Measurements from ENCODE around the gene AVEN.

AVEN gene

GRCh38 chr15:34038871-34039789 is at the start of gene AVEN:
AVEN (minus strand) TSS chr15:34039204; CDS start chr15:34039046, 158 bp downstream.
- H3K27me3 ChIP-seq (ENCODE audit: insufficient read depth, low read length): no peaks in the 10 kb centered on the region
- H3K9me3 ChIP-seq (ENCODE audit: low read length): no peaks in the 10 kb centered on the region
- peaks cover 10% of the 10 kb centered on the region for H3K4me1 ChIP-seq (ENCODE audit: insufficient read depth, low read length)
- no peaks in the 10 kb centered on the region for H3K36me3 ChIP-seq (ENCODE audit: insufficient read depth, low read length)
- peak within 1 kb of the TSS; percentile 92 for H2AFZ ChIP-seq (ENCODE audit: low read depth, low read length)
- H3K4me3 ChIP-seq (ENCODE audit: low read length): peak within 1 kb of the TSS; percentile 85

- Histone ChIP-seq H2AFZ (ENCODE audit: low read depth, low read length) (no peak overlapping the region), H3K36me3 (ENCODE audit: insufficient read depth, low read length) (peaks cover 49% of the 10 kb centered on the region), H3K9me3 (ENCODE audit: low read length) (no peaks in the 10 kb centered on the region), H3K4me3 (ENCODE audit: low read length) (no peak overlapping the region), H3K4me1 (ENCODE audit: insufficient read depth, low read length) (no peaks in the 10 kb centered on the region), H3K27me3 (ENCODE audit: insufficient read depth, low read length) (no peaks in the 10 kb centered on the region)
Observed at GRCh38 chr15:34085746-34086145, 46.7 kb upstream of the AVEN start.

GRCh38 chr15:34084086-34084485 is 45.1 kb upstream of the AVEN start:
- Histone ChIP-seq H3K4me1 (ENCODE audit: insufficient read depth, low read length) (no peaks in the 10 kb centered on the region), H3K27me3 (ENCODE audit: insufficient read depth, low read length) (no peaks in the 10 kb centered on the region), H3K4me3 (ENCODE audit: low read length) (no peak overlapping the region), H2AFZ (ENCODE audit: low read depth, low read length) (no peak overlapping the region), H3K36me3 (ENCODE audit: insufficient read depth, low read length) (peaks cover 41% of the 10 kb centered on the region), H3K9me3 (ENCODE audit: low read length) (no peaks in the 10 kb centered on the region)

- no peaks in the 10 kb centered on the region for H3K9me3 ChIP-seq (ENCODE audit: low read length)
- H3K27me3 ChIP-seq (ENCODE audit: insufficient read depth, low read length): no peaks in the 10 kb centered on the region
- H3K36me3 ChIP-seq (ENCODE audit: insufficient read depth, low read length): peaks cover 13% of the 10 kb centered on the region
- no peak overlapping the region for H2AFZ ChIP-seq (ENCODE audit: low read depth, low read length)
- no peaks in the 10 kb centered on the region for H3K4me1 ChIP-seq (ENCODE audit: insufficient read depth, low read length)
- no peak overlapping the region for H3K4me3 ChIP-seq (ENCODE audit: low read length)
Observed at GRCh38 chr15:34079904-34080303, 40.9 kb upstream of the AVEN start.

- Histone ChIP-seq H3K36me3 (ENCODE audit: insufficient read depth, low read length) (peaks cover 9% of the 10 kb centered on the region), H3K4me1 (ENCODE audit: insufficient read depth, low read length) (no peaks in the 10 kb centered on the region), H3K4me3 (ENCODE audit: low read length) (no peak overlapping the region), H3K27me3 (ENCODE audit: insufficient read depth, low read length) (no peaks in the 10 kb centered on the region), H2AFZ (ENCODE audit: low read depth, low read length) (no peak overlapping the region), H3K9me3 (ENCODE audit: low read length) (no peaks in the 10 kb centered on the region)
Observed at GRCh38 chr15:34078900-34079299, 39.9 kb upstream of the AVEN start.

GRCh38 chr15:34076785-34077184 is 37.8 kb upstream of the AVEN start:
- Histone ChIP-seq H3K4me3 (ENCODE audit: low read length) (no peak overlapping the region), H3K36me3 (ENCODE audit: insufficient read depth, low read length) (no peaks in the 10 kb centered on the region), H3K4me1 (ENCODE audit: insufficient read depth, low read length) (no peaks in the 10 kb centered on the region), H3K27me3 (ENCODE audit: insufficient read depth, low read length) (no peaks in the 10 kb centered on the region), H3K9me3 (ENCODE audit: low read length) (no peaks in the 10 kb centered on the region), H2AFZ (ENCODE audit: low read depth, low read length) (no peak overlapping the region)

GRCh38 chr15:34070003-34070402 is 31.0 kb upstream of the AVEN start:
- Histone ChIP-seq H2AFZ (ENCODE audit: low read depth, low read length) (no peak overlapping the region), H3K4me1 (ENCODE audit: insufficient read depth, low read length) (no peaks in the 10 kb centered on the region), H3K36me3 (ENCODE audit: insufficient read depth, low read length) (no peaks in the 10 kb centered on the region), H3K9me3 (ENCODE audit: low read length) (no peaks in the 10 kb centered on the region), H3K4me3 (ENCODE audit: low read length) (no peak overlapping the region), H3K27me3 (ENCODE audit: insufficient read depth, low read length) (no peaks in the 10 kb centered on the region)

- no peaks in the 10 kb centered on the region for H3K36me3 ChIP-seq (ENCODE audit: insufficient read depth, low read length)
- H2AFZ ChIP-seq (ENCODE audit: low read depth, low read length): no peak overlapping the region
- H3K4me1 ChIP-seq (ENCODE audit: insufficient read depth, low read length): no peaks in the 10 kb centered on the region
- H3K4me3 ChIP-seq (ENCODE audit: low read length): no peak overlapping the region
- H3K9me3 ChIP-seq (ENCODE audit: low read length): no peaks in the 10 kb centered on the region
- H3K27me3 ChIP-seq (ENCODE audit: insufficient read depth, low read length): no peaks in the 10 kb centered on the region
Observed at GRCh38 chr15:34065941-34066340, 26.9 kb upstream of the AVEN start.

GRCh38 chr15:34065261-34065660 is 26.3 kb upstream of the AVEN start:
- Histone ChIP-seq H3K9me3 (ENCODE audit: low read length) (no peaks in the 10 kb centered on the region), H3K36me3 (ENCODE audit: insufficient read depth, low read length) (no peaks in the 10 kb centered on the region), H3K4me1 (ENCODE audit: insufficient read depth, low read length) (no peaks in the 10 kb centered on the region), H2AFZ (ENCODE audit: low read depth, low read length) (no peak overlapping the region), H3K27me3 (ENCODE audit: insufficient read depth, low read length) (no peaks in the 10 kb centered on the region), H3K4me3 (ENCODE audit: low read length) (no peak overlapping the region)

GRCh38 chr15:34064438-34064837 is 25.4 kb upstream of the AVEN start:
- H3K27me3 ChIP-seq (ENCODE audit: insufficient read depth, low read length): no peaks in the 10 kb centered on the region
- H3K4me1 ChIP-seq (ENCODE audit: insufficient read depth, low read length): no peaks in the 10 kb centered on the region
- H3K9me3 ChIP-seq (ENCODE audit: low read length): no peaks in the 10 kb centered on the region
- H3K36me3 ChIP-seq (ENCODE audit: insufficient read depth, low read length): no peaks in the 10 kb centered on the region
- H2AFZ ChIP-seq (ENCODE audit: low read depth, low read length): no peak overlapping the region
- no peak overlapping the region for H3K4me3 ChIP-seq (ENCODE audit: low read length)

- Histone ChIP-seq H3K27me3 (ENCODE audit: insufficient read depth, low read length) (peaks cover 2% of the 10 kb centered on the region), H3K9me3 (ENCODE audit: low read length) (no peaks in the 10 kb centered on the region), H3K4me1 (ENCODE audit: insufficient read depth, low read length) (no peaks in the 10 kb centered on the region), H3K4me3 (ENCODE audit: low read length) (no peak overlapping the region), H2AFZ (ENCODE audit: low read depth, low read length) (no peak overlapping the region), H3K36me3 (ENCODE audit: insufficient read depth, low read length) (no peaks in the 10 kb centered on the region)
Observed at GRCh38 chr15:34059946-34060345, 20.9 kb upstream of the AVEN start.

- H2AFZ ChIP-seq (ENCODE audit: low read depth, low read length): no peak overlapping the region
- no peaks in the 10 kb centered on the region for H3K36me3 ChIP-seq (ENCODE audit: insufficient read depth, low read length)
- no peaks in the 10 kb centered on the region for H3K9me3 ChIP-seq (ENCODE audit: low read length)
- no peak overlapping the region for H3K4me3 ChIP-seq (ENCODE audit: low read length)
- no peaks in the 10 kb centered on the region for H3K4me1 ChIP-seq (ENCODE audit: insufficient read depth, low read length)
- peaks cover 2% of the 10 kb centered on the region for H3K27me3 ChIP-seq (ENCODE audit: insufficient read depth, low read length)
Observed at GRCh38 chr15:34059476-34059875, 20.5 kb upstream of the AVEN start.

- H3K36me3 ChIP-seq (ENCODE audit: insufficient read depth, low read length): no peaks in the 10 kb centered on the region
- H3K4me1 ChIP-seq (ENCODE audit: insufficient read depth, low read length): no peaks in the 10 kb centered on the region
- H3K4me3 ChIP-seq (ENCODE audit: low read length): no peak overlapping the region
- H3K9me3 ChIP-seq (ENCODE audit: low read length): no peaks in the 10 kb centered on the region
- peaks cover 2% of the 10 kb centered on the region for H3K27me3 ChIP-seq (ENCODE audit: insufficient read depth, low read length)
- no peak overlapping the region for H2AFZ ChIP-seq (ENCODE audit: low read depth, low read length)
Observed at GRCh38 chr15:34056911-34057310, 17.9 kb upstream of the AVEN start.

Data from neuron (in vitro differentiated cells).